Epithelial cell of esophagus (primary cell): Measurements from ENCODE around the gene ARHGEF7.

Experiments
- DNase-seq: peaks from one replicate; pipeline ENCODE4 v3.0.0; 2010; ENCODE audit warnings: low read depth
- H3K4me3 ChIP-seq: 2 replicates; pipeline ENCODE4 v1.5.1; 2011; ENCODE audit warnings: mild to moderate bottlenecking, low read length, control low read depth
- TF ChIP-seq, protein P1 (sequence below): IDR thresholded peaks from 2 replicates; pipeline ENCODE4 v1.5.1; 2011; ENCODE audit warnings: low read depth, mild to moderate bottlenecking, low read length, control low read depth, inconsistent platforms; ENCODE audit not compliant: insufficient read depth; ENCODE audit errors: missing control alignments

ARHGEF7 gene

DNA sequence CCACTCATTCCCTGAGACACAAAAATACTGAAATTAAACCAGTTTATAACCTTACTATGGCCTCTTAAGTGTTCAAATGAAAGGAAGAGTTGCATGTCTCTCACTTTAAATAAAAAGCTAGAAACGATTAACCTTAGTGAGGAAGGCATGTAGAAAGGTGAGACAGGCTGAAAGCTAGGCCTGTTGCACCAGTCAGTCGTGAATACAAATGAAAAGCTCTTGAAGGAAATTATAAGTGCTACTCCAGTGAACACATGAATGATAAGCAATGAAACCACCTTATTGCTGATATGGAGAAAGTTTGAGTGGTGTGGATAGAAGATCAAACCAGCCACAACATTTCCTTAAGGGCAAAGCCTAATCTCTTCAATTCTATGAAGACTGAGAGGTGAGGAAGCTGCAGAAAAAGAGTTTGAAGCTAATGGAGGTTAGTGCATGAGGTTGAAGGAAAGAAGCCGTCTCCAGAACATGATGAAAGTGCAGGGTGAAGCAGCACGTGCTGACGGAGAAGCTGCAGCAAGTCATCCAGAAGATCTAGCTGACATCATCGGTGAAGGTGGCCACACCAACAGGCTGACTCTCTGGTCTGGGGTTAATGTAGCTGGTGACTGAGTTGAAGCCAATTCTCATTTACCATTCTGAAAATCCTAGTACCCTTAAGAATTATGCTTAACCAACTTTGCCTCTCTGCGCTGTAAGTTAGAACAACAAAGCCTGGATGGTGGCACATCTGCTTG lies 110.9 kb downstream of the ARHGEF7 start:
- H3K4me3 ChIP-seq = no peak overlapping the region
- DNase-seq = no peak
- TF ChIP-seq, protein P1, sequence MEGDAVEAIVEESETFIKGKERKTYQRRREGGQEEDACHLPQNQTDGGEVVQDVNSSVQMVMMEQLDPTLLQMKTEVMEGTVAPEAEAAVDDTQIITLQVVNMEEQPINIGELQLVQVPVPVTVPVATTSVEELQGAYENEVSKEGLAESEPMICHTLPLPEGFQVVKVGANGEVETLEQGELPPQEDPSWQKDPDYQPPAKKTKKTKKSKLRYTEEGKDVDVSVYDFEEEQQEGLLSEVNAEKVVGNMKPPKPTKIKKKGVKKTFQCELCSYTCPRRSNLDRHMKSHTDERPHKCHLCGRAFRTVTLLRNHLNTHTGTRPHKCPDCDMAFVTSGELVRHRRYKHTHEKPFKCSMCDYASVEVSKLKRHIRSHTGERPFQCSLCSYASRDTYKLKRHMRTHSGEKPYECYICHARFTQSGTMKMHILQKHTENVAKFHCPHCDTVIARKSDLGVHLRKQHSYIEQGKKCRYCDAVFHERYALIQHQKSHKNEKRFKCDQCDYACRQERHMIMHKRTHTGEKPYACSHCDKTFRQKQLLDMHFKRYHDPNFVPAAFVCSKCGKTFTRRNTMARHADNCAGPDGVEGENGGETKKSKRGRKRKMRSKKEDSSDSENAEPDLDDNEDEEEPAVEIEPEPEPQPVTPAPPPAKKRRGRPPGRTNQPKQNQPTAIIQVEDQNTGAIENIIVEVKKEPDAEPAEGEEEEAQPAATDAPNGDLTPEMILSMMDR = no peak

DNA sequence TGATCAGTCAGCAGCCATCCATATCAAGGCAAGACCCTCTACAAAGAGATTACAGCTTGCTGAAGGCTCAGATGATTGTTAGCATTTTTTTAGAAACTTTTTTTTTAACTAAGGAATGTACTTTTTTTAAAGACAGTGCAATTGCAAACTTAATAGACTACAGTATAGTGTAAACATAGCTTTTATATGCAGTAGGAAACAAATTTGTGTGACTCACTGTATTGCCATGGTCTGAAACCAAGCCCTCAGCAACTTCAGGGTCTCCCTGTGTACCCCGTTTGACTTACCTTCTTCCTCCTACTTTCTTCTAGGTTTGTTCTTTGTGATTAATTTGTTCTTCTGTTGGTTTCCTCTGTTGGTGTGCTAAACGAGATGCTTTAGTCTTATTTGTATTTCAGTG lies 112.3 kb downstream of the ARHGEF7 start:
- TF ChIP-seq, protein P1 = no peak
- no peak for DNase-seq
- no peak overlapping the region for H3K4me3 ChIP-seq

DNA sequence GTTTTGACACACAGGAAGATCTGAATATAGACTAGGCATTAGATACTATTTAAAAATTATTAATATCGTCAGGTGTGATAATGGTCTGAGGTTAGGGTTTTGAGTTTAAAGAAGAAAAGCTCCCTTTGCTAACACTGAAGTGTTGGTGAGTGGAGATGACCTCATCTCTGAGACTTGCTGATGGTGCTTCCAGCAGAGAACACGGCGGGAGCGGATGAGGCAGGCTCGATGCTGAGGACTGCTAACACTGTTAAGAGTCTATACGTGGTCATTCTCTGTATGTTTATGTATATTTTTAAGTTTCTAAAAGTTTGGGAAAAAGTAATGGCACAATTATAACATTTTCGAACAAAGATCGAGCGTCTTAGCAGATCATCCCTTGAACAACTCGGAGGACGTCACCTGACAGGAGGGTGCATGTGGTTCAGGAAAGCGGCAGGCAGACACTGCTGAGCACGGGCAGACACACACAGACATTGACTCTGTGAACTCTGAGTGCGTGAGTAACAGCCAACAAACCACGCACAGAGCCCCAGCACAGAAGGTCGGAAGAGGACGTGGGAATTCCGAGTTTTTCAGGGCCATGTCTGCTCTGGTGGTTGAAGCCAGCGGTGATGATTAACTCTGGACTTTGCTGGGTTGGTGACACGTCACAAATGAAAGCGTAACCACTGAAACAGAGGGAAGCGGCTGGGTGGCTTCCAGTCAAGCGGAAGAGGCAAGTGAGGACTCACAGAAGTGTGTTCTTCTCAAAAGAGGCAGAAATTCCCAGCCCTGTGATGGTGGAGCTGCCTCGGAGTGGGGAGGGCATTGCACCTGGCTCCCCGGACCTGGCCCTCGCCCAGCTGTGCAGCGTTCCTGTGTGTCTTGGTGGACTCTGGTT lies 113.4 kb downstream of the ARHGEF7 start:
- no peak overlapping the region for H3K4me3 ChIP-seq
- TF ChIP-seq, protein P1 = no peak

DNA sequence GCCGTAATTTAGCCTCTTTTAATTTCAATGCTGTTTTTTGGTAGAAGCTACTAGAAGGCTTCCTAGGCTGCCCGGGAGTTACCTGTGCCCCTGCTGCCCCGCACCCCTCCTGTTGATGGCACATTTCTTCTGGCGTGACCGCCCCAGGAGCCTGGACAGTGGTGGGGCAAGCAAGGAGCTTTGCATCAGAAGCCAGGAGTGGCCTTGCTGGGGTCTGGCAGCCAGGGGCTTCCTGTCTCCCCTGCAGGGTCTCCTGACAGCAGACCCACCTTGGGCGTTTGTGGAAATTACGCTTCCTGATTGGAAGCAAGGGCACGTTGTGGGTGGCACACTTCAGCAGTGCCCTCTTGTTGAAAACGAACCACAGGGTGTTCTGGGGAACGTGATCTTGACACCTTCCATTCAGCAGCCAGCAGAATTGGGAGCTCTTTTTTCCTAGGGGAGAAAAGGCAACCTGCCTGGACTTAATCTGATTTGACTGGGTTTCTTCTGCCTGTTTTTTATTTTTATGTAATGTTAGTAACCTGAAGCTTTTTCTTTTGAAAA lies 115.3 kb downstream of the ARHGEF7 start:
- H3K4me3 ChIP-seq = no peak overlapping the region
- no peak for DNase-seq
- TF ChIP-seq, protein P1 = no peak

More for the DNA sequence above, 113.4 kb downstream of the ARHGEF7 start:
- no peak for DNase-seq

DNA sequence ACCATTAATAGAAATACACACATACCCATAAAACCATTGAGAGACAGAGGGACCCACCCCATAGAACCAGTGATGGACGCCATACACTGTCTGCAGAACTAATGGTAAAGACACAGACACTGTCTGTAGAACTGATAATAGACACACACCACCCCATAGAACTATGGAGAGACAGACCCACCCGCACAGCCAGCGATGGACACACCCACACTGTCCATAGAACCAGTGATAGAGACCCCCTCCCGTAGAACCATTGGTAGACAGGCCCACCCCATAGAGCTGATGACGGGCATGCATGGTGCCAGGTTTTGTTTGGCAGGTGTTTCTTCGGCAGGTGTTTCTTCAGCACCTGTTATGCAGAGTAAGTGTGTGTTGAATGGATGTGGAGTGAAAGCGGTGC lies 117.1 kb downstream of the ARHGEF7 start:
- TF ChIP-seq, protein P1 = no peak
- no peak overlapping the region for H3K4me3 ChIP-seq
- DNase-seq = no peak

DNA sequence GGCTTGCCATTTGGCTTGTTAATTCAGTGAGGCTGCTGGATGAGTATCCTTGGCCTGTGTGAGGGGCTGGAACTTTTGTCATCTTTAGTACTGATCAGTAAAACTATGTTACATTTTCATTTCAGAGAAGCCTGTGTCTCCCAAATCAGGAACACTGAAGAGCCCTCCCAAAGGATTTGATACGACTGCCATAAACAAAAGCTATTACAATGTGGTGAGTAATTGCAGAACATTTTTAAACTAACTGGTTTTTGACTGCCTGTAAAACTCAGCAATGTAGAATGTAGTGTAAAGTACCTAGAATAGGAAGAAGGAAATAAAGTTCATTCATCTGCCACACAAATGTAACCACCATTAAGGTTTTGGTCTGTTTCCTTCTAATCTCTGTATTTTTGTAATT lies 118.0 kb downstream of the ARHGEF7 start:
- TF ChIP-seq, protein P1 = no peak
- no peak for DNase-seq
- H3K4me3 ChIP-seq = no peak overlapping the region
